BE2C (cell line): ENCODE results near the gene VGF.
"Not testable (repeated sequence)": the region's sequence is repeated elsewhere in the genome, so short reads cannot be mapped to it uniquely, and the experiment has no call there.

ENCODE experiments used
- DNase-seq: peaks from one replicate; pipeline ENCODE4 v3.0.0-alpha.2; 2020
- H3K27me3 ChIP-seq: fragments of 250-450 bp; sonication (Bioruptor Pico); 2 replicates; pipeline ENCODE4 v1.5.1; 2020; ENCODE audit warnings: mild to moderate bottlenecking
- H3K36me3 ChIP-seq: fragments of 250-450 bp; sonication (Bioruptor Pico); 2 replicates; pipeline ENCODE4 v1.5.1; 2020; ENCODE audit warnings: mild to moderate bottlenecking
- H3K4me1 ChIP-seq: fragments of 250-450 bp; sonication (Bioruptor Pico); 2 replicates; pipeline ENCODE4 v1.5.1; 2020
- H3K4me3 ChIP-seq: 2 replicates; pipeline ENCODE4 v1.5.1; 2011; ENCODE audit warnings: low read depth, low read length
- H3K9me3 ChIP-seq: fragments of 250-450 bp; sonication (Bioruptor Pico); 2 replicates; pipeline ENCODE4 v1.5.1; 2020
- CTCF ChIP-seq: IDR thresholded peaks from 2 replicates; pipeline ENCODE4 v1.5.1; 2012; ENCODE audit warnings: mild to moderate bottlenecking, low read depth, low read length

Gene VGF

GRCh38 chr7:101206665-101207042 lies 41.3 kb upstream of the VGF start:
- TF ChIP-seq CTCF = no peak
- Histone ChIP-seq H3K4me1 (no peaks in the 10 kb centered on the region), H3K27me3 (no peaks in the 10 kb centered on the region), H3K36me3 (peaks cover 15% of the 10 kb centered on the region), H3K4me3 (no peak overlapping the region), H3K9me3 (no peaks in the 10 kb centered on the region)
- DNase-seq = no peak

DNA sequence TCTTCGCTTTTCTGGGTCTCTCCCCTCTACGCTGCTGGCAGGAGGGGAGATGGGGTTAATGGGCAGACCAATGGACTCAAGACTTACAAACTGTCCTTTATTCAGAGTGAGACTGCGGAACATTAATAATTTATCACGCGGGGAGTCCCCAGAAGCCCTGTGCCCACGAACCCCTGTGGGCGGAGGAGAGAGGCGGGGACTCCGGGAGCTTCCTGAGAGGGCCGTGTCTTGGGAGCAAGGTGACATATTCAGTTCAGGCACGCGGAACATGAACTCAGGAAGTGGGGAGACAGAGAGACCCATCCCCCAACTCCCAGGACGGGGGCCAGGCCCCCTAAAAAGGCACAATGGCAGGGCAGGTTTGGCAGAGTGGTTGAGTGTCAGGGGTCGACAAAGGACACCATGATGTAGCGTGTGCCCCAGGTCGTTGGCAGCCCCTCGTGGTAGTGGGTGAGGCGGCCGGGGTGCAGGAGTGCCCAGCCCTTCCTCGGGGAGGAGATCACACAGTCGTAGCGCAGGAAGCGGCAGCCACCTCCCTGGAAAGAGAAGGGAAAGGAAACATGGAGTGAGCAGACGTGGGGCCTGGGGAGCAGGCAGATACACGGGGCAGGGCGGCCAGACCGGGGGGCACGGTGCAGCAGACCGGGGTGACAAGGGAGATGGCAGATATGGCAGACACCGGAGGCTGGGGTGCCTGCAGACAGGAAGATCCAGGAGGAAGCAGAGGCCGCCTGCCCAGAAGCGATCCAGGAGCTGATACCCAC lies 40.7 kb upstream of the VGF start:
- H3K4me3 ChIP-seq = no peak overlapping the region
- TF ChIP-seq CTCF = no peak
- DNase-seq = no peak
- H3K27me3 ChIP-seq = no peaks in the 10 kb centered on the region
- peaks cover 10% of the 10 kb centered on the region for H3K36me3 ChIP-seq
- H3K9me3 ChIP-seq = no peaks in the 10 kb centered on the region
- no peaks in the 10 kb centered on the region for H3K4me1 ChIP-seq

DNA sequence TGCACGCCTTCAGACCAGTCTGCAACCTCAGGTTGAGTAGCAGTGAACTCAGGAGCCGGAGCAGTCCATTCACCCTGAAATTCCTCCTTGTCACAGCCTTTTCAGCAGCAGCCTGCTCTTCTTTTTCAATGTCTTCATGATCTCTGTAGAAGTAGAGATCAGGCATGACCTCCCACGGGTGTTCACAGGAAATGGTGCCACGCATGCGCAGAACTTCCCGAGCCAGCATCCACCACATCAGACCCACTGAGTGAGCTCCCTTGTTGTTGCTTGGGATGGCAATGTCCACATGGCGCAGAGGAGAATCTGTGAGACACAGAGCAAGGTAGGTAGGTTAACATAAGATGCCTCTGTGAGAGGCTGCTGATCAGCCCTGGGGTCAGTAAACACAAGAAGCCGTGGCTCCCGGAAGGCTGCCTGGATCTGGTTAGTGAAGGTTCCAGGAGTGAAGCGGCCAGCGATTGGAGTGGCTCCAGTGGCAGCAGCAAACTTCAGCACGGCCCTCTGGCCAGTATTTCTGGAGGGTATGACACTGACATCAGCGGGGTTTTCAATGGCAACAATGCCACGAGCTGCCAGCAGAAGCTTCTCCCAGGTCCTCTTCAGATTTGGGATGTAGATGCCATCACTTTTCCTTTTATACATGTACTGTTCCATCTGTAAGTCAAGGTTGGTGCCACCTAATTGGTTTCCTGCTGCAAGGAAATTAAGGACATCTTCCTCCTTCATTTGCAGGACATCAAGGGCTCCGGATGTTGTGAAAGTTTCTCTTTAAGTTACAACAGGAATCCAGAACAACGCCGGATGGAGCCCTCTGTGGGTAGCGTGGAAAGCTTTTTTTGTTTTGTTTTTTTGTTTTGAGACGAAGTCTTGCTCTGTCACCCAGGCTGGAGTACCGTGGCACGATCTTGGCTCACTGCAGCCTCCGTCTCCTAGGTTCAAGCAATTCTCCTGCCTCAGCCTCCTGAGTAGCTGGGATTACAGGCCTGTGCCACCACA lies 38.7 kb upstream of the VGF start:
- H3K4me1 ChIP-seq, DNase-seq: not testable (repeated sequence)

GRCh38 chr7:101202603-101202918 lies 37.2 kb upstream of the VGF start:
- DNase-seq = no peak
- Histone ChIP-seq H3K9me3 (no peaks in the 10 kb centered on the region), H3K36me3 (peaks cover 5% of the 10 kb centered on the region; the same call in 1 of the 2 replicates), H3K27me3 (no peaks in the 10 kb centered on the region), H3K4me1 (no peaks in the 10 kb centered on the region), H3K4me3 (no peak overlapping the region)
- TF ChIP-seq CTCF = no peak

More for the DNA sequence above, 38.7 kb upstream of the VGF start:
- H3K27me3 ChIP-seq, H3K9me3 ChIP-seq, H3K36me3 ChIP-seq, H3K4me3 ChIP-seq: not testable (repeated sequence)

DNA sequence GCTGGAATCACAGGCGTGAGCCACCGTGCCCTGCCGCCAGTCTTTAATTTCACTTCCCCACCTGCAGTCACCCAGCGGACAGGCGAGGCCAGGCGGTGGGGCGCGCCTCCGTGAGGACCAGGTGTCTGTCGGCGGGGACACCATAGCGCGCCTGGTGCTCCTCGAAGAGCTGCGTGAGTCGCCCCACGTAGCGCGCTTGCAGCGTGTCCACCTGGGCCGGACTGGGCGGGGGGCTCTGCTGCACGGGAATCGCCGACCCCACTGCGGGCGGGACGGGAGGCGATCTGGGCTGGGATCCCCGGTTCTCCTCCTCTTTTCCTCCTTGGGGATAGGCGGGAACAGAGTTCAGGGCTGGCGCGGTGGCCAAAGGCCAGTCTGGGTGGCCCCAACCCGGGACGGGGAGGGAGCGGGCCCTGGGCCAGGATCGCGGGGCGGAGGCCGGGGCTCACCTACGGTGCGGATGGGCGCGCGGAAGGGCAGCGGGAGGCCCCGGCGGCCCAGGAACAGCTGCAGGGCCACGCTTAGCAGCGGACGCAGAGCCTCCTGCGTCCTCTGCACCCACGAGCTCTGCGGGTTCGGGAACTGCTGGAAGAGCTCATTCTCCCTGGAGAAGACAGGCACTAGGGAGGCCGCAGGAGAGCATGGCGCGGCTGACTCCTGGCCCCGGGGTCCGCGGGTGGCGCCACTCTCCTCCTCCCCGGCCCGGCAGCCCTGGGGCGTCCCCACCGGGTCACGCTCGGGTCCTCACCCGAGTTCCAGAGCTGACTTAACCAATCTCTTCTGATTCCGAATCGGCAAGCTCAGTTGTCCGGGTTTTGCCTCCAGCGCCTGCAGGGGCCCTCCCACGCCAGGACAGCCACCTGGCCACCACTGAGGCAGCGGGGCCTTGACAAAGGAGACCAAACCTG lies 36.6 kb upstream of the VGF start:
- no peak overlapping the region for H3K4me3 ChIP-seq
- H3K27me3 ChIP-seq = no peaks in the 10 kb centered on the region
- no peak for DNase-seq
- H3K4me1 ChIP-seq = no peaks in the 10 kb centered on the region
- H3K36me3 ChIP-seq = peaks cover 5% of the 10 kb centered on the region; the same call in 1 of the 2 replicates
- TF ChIP-seq CTCF = no peak
- H3K9me3 ChIP-seq = no peaks in the 10 kb centered on the region
